Effector memory CD8-positive, alpha-beta T cell (primary cell): Measurements from ENCODE around the gene POLR2J.
"Not testable (repeated sequence)": the region's sequence is repeated elsewhere in the genome, so short reads cannot be mapped to it uniquely, and the experiment has no call there.

ENCODE experiments used
- ATAC-seq: fragments of 150-1000 bp; cut with Tn5 transposase; replicated peaks from 2 replicates; pipeline ENCODE4 v1.10.0; 2021; ENCODE audit warnings: mild to moderate bottlenecking, moderate library complexity
- DNase-seq, 3 experiments: peaks; one replicate each; pipeline ENCODE4 v3.0.0; 2021
- H3K27ac Mint-ChIP-seq, 2 donors: one replicate each; pipeline ENCODE4 v1.8.0; 2022; ENCODE audit warnings: mild to moderate bottlenecking in 2 of 2, mixed read lengths in 2 of 2, moderate library complexity in 2 of 2
- H3K27me3 Mint-ChIP-seq, 2 donors: one replicate each; pipeline ENCODE4 v1.8.0; 2022; ENCODE audit warnings: mixed read lengths in 2 of 2
- H3K36me3 Mint-ChIP-seq: one replicate; pipeline ENCODE4 v1.8.0; 2022; ENCODE audit warnings: mild to moderate bottlenecking, moderate library complexity, mixed read lengths; ENCODE audit not compliant: insufficient read depth
- H3K4me1 Mint-ChIP-seq, 2 donors: one replicate each; pipeline ENCODE4 v1.8.0; 2022; ENCODE audit warnings: low read depth in 2 of 2, mixed read lengths in 2 of 2
- H3K4me3 Mint-ChIP-seq, 2 donors: one replicate each; pipeline ENCODE4 v1.8.0; 2022; ENCODE audit warnings: mild to moderate bottlenecking in 2 of 2, mixed read lengths in 2 of 2, moderate library complexity in 2 of 2
- H3K9me3 Mint-ChIP-seq, 2 donors: one replicate each; pipeline ENCODE4 v1.8.0; 2022; ENCODE audit warnings: mixed read lengths in 2 of 2

POLR2J gene

DNA sequence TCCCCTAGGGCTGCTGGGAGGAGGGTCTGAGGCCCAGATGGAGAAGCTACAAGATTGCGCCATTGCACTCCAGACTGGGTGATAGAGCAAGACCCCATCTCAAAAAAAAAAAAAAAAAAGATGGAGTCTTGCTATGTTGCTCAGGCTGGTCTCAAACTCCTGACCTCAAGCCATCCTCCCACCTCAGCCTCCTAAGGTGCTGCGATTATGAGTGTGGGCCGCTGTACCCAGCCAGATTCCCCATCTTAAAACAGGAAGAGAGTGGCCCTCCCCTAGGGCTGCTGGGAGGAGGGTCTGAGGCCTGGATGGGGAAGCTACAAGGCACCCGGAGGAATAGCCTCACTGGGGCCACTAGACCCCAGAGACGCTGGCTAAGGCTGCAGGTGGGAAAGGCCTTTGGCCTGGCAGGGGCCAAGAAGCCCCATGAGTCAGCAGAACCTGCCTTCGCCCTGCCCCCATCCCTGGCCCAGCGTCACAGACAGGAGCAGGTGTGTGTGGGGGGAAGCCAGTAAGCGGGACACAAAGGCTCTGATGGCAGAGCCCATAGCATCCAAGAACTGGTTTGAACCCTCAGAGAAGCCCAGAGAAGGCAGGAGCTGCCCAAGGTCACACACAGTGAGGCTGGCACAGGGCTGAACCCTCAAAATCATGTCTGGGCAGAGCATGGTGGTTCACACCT is 28.8 kb upstream of the POLR2J start:
- H3K27me3 Mint-ChIP-seq, DNase-seq, ATAC-seq, H3K9me3 Mint-ChIP-seq, H3K36me3 Mint-ChIP-seq, H3K4me1 Mint-ChIP-seq, H3K4me3 Mint-ChIP-seq, H3K27ac Mint-ChIP-seq: not testable (repeated sequence)

DNA sequence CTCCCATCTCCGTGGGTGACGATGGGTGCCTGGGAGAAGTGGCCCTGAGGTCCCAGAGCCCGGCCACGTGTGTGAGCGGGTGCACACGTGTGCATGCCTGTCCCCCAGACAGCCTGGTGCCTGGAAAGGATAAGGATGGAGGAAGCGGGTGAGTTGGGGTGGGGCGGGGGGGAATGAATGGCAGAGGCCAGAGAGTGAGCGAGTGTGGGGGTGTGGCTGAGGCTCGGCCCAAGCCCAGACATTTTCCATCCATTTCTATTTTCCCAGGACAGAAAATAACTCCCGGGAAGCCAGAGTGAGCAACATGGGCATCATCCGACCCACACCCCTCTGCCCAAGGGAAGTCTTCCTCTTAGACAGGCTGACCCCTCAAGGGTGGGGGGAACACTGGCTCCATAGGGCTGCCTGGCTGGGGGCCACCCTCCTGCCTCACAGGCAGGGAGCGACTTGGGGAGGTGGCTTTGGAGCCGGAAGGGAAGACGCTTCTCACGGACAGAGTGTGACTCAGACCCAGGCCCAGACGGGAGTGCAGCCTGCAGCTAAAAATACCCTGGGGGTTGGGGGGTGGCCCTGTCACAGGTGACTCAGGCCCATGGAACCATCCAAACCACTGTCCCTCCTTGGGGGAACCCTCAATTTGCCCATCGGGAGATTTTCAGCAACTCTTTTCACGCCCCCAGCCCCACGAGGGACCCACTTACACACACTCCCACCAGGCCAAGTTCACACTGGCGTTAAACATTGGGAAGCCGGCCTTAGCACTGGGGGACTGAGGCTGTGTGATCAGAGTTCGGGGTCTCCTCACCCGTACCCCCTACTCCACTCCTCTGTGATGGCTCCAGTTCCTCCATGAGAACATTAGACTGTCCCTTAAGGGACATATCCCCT is 26.8 kb upstream of the POLR2J start:
- not testable (repeated sequence) for H3K27me3 Mint-ChIP-seq, ATAC-seq, H3K4me3 Mint-ChIP-seq, H3K36me3 Mint-ChIP-seq, H3K4me1 Mint-ChIP-seq, H3K9me3 Mint-ChIP-seq, H3K27ac Mint-ChIP-seq, DNase-seq

GRCh38 chr7:102503141-102503540 is 24.4 kb upstream of the POLR2J start:
- H3K27ac Mint-ChIP-seq, H3K27me3 Mint-ChIP-seq, H3K36me3 Mint-ChIP-seq, H3K4me1 Mint-ChIP-seq, H3K9me3 Mint-ChIP-seq, ATAC-seq, DNase-seq, H3K4me3 Mint-ChIP-seq: not testable (repeated sequence)

GRCh38 chr7:102498321-102498720 is 19.6 kb upstream of the POLR2J start:
- not testable (repeated sequence) for H3K9me3 Mint-ChIP-seq, H3K36me3 Mint-ChIP-seq, H3K27ac Mint-ChIP-seq, H3K27me3 Mint-ChIP-seq, ATAC-seq, DNase-seq, H3K4me3 Mint-ChIP-seq, H3K4me1 Mint-ChIP-seq

DNA sequence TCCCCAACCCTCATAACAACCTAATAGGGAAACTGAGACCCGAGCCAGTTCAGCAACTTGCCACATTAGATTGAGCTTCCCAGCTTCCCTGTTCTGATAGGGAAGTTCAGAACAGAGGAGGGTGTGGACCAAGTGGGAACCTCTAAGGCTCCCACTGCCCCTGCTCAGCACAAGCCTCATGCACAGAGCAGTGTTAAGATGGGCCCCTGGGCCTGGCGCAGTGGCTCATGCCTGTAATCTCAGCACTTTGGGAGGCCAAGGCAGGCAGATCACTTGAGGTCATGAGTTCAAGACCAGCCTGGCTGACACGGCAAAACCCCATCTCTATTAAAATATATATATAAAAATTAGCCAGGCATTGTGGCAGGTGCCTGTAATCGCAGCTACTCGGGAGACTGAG is 18.6 kb upstream of the POLR2J start:
- H3K36me3 Mint-ChIP-seq, H3K4me3 Mint-ChIP-seq, H3K27ac Mint-ChIP-seq, H3K4me1 Mint-ChIP-seq, ATAC-seq, H3K27me3 Mint-ChIP-seq, DNase-seq, H3K9me3 Mint-ChIP-seq: not testable (repeated sequence)

GRCh38 chr7:102496861-102497260 is 18.1 kb upstream of the POLR2J start:
- H3K4me3 Mint-ChIP-seq, H3K27ac Mint-ChIP-seq, DNase-seq, ATAC-seq, H3K9me3 Mint-ChIP-seq, H3K27me3 Mint-ChIP-seq, H3K4me1 Mint-ChIP-seq, H3K36me3 Mint-ChIP-seq: not testable (repeated sequence)

DNA sequence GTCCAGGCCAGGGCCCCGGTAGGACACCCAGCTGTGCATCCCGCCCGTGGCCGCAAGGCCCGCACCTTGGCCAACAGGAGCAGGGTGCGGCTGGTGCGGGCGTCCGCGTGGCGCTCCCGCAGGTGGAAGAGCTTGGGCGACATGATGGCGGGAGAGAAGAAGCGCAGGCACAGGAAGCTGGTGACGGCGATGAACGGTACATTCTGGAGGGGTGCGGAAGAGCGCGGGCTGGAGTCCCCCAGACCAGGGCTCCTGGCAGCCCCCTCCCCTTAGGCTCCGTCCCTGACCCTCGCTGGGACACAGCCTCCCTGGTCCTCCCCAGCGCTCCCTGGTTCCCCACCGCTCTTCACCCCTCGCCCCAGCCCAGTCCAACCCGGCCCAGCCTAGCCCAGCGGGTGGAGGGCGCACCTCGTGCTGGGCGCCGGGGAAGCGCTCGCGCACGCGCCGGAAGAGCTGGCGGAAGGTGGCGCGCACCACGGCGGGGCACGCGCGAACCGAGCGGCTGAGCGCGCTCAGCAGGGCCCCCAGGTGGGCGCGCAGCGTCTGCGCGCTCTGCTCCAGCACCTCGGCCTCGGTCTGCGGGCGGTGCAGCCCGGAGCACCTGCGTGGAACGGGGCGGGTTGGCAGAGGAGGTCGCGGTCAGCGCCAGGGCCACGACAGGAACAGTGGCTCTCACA is 15.9 kb upstream of the POLR2J start:
- not testable (repeated sequence) for H3K36me3 Mint-ChIP-seq, H3K27me3 Mint-ChIP-seq, H3K4me3 Mint-ChIP-seq, H3K27ac Mint-ChIP-seq, H3K9me3 Mint-ChIP-seq, DNase-seq, H3K4me1 Mint-ChIP-seq
- ATAC-seq: peak; percentile 78

DNA sequence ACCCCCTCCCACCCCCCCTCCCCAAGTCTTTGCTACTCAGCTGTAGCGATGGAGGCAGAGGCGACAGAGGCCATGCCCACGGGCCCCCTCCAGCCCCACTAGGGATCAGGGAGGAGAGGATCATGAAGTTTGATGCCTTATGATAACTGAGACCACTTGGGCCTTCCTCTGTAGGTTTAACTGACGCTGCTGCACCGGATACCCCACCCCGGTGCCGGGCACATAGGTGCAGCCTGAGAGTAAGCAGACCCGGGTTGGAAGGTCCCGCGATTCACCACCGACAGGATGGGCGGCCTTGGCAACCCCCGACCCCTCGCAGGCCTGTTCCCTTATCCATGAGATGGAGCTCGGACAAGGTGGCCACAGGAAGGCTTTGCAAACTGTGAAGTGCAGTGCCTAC is 15.3 kb upstream of the POLR2J start:
- DNase-seq (peak in 1 of 3 experiments; percentile 43), ATAC-seq (peak; percentile 2)
- H3K4me3 Mint-ChIP-seq, H3K9me3 Mint-ChIP-seq, H3K4me1 Mint-ChIP-seq, H3K36me3 Mint-ChIP-seq, H3K27me3 Mint-ChIP-seq, H3K27ac Mint-ChIP-seq: not testable (repeated sequence)

GRCh38 chr7:102493220-102493935 is 14.7 kb upstream of the POLR2J start:
- H3K36me3 Mint-ChIP-seq, H3K4me1 Mint-ChIP-seq, DNase-seq, H3K9me3 Mint-ChIP-seq, H3K4me3 Mint-ChIP-seq, H3K27me3 Mint-ChIP-seq, H3K27ac Mint-ChIP-seq: not testable (repeated sequence)
- peak; percentile 39 for ATAC-seq

DNA sequence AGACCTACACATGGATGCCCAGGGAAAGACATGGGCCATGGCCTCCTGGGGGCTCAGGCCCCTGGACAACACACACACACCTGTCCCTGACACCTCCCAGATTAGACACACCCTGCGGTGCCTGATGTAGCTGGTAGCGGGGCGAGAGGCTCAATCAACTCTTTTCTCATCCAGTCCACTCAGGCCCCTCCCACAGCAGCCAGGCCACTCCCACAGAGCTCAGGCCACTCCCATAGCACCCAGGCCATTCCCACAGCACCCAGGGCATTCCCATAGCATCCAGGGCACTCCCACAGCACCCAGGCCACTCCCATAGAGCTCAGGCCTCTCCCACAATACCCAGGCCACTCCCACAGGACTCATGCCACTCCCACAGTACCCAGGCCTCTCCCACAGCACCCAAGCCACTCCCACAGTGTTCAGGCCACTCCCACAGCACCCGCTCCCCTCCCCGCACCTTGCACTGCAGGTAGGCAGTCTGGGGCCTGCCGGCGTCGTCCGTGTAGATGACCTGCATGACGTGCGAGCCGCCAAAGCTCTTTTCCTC is 11.9 kb upstream of the POLR2J start:
- H3K27ac Mint-ChIP-seq, H3K27me3 Mint-ChIP-seq, H3K36me3 Mint-ChIP-seq, H3K9me3 Mint-ChIP-seq, H3K4me3 Mint-ChIP-seq, H3K4me1 Mint-ChIP-seq: not testable (repeated sequence)
- DNase-seq (peak; percentile 50 to 63 (median 57)), ATAC-seq (peak; percentile 38)

DNA sequence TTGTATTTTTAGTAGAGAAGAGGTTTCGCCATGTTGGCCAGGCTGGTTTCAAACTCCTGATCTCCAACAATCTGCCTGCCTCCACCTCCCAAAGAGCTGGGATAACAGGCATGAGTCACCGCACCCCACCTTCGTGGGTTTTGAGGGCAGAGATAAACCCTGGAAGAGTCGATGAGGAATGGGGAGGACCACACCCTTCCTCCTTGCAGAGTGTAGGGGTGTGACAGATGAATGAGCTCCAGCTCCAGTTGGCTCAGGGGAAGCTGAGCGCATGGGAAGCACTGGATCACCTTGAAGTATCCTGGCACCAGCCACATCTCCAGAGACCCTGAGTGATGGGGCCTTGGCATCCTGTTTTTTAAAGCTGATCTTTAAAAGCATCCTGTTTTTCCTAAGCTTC is 5.6 kb upstream of the POLR2J start:
- not testable (repeated sequence) for H3K4me3 Mint-ChIP-seq, H3K9me3 Mint-ChIP-seq, DNase-seq, H3K36me3 Mint-ChIP-seq, H3K27ac Mint-ChIP-seq, H3K4me1 Mint-ChIP-seq, ATAC-seq, H3K27me3 Mint-ChIP-seq

DNA sequence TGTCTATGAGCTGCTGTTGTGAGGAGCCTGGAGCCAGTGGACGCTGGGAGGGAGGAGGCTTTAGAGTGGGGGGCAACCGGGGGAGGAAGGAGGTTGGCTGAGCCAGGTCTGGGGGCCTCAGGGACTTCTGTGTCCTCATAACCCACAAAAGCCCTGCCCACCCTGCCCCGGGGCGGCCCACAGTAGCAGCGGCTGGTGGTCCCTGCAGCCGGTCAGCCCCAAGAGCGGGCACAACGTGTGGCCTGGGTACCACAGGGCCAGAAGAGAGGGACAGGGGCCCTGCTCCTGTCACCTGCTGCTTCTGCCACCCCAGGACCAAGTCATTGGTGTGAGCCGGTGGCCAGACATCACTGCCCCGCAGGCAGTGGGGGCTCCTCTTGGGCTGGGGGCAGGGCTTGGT is 3.2 kb upstream of the POLR2J start:
- ATAC-seq, H3K4me1 Mint-ChIP-seq, H3K27me3 Mint-ChIP-seq, H3K9me3 Mint-ChIP-seq, DNase-seq, H3K36me3 Mint-ChIP-seq, H3K27ac Mint-ChIP-seq, H3K4me3 Mint-ChIP-seq: not testable (repeated sequence)

DNA sequence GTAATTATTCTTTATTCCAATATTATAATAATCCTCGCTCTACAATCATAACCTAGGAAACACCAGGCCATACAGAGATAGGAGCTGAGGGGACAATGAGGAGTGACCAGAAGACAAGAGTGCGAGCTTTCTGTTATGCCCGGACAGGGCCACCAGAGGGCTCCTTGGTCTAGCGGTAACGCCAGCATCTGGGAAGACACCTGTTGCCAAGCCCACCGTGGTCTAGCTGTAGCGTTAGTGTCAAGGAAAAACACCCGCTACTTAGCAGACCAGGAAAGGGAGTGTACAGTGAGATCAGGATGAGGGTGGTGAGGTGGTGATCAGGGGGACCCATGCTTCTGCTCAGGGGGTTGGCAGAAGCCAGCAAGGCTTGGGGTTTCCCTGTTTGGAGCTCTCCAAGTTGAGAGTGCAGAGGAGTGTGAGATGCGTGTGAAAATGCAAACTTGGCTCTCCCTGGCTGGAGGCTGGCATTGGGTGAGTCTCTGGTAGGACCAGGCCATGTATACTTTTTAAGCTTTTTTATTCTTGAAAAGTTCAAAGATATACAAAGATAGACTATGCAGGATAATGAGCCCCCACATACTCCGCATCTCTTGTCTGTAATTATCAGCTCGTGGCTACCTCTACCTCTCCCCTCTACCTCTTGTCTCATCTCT is 1.4 kb upstream of the POLR2J start:
- H3K27ac Mint-ChIP-seq, H3K9me3 Mint-ChIP-seq, H3K27me3 Mint-ChIP-seq, ATAC-seq, H3K36me3 Mint-ChIP-seq, H3K4me1 Mint-ChIP-seq, H3K4me3 Mint-ChIP-seq: not testable (repeated sequence)
- DNase-seq: peak in 1 of 3 experiments; percentile 17
